ENCODE measurements around the gene GPR158. TPM values are rescaled to one million over a fixed set of nuclear protein-coding genes. Genes with fewer than 3 reads are reported as not detected.

The GPR158 gene
- total RNA-seq, 2 experiments from 2014 or later: not detected

DNA sequence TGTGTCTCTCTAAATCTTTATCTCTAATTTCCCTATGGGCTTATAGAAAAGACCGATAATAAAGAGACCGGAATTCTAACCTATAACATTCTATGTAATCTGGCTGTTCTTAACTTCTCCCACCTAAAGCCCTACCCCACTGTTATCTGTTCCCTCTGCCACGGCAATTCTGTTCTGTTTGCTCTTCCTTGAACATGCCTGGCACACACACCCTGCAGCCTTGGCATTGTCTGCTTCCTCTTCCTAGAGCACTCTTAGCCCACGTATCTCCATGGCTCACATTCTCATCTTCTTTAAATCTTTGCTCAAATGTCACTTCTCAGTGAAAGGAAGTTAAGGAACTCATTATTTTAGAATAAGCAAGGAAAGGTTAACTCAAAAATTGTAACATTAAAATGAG, 309.2 kb downstream of the GPR158 start:
- Mint-ChIP-seq H3K36me3 (ENCODE audit: low read depth) (no peaks in the 10 kb centered on the region), H3K27me3 (no peaks in the 10 kb centered on the region), H3K9me3 (peaks cover 10% of the 10 kb centered on the region), H3K4me3 (no peak overlapping the region), H3K27ac (no peak overlapping the region), H3K4me1 (no peaks in the 10 kb centered on the region)
- ChIA-PET CTCF (no interaction called here), POLR2A (no interaction called here)
- DNase-seq: no peak

DNA sequence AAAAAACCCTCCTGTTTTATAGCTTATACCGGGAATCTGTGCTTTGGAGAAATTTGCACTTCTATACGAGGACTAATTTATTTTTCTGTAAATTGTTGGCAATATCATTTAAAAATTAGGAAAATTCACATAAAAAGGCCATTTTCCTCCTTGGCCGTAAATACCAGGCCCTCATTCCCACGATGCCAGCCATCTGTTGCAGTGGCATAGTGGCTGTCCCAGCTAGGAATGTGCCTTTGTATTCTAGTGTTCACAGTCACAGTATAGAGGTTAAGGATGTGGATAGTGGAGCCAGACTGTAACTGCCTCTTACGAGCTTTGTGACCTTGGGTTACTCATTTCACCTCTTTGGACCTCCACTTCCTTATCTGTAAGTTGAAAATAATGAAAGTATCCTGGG, 312.5 kb downstream of the GPR158 start:
- no peaks in the 10 kb centered on the region for H3K27me3 Mint-ChIP-seq
- H3K27ac Mint-ChIP-seq: no peak overlapping the region
- H3K36me3 Mint-ChIP-seq (ENCODE audit: low read depth): no peaks in the 10 kb centered on the region
- CTCF ChIA-PET: no interaction called here
- POLR2A ChIA-PET: no interaction called here
- H3K4me1 Mint-ChIP-seq: no peaks in the 10 kb centered on the region
- H3K9me3 Mint-ChIP-seq: peaks cover 9% of the 10 kb centered on the region
- DNase-seq: no peak
- no peak overlapping the region for H3K4me3 Mint-ChIP-seq

DNA sequence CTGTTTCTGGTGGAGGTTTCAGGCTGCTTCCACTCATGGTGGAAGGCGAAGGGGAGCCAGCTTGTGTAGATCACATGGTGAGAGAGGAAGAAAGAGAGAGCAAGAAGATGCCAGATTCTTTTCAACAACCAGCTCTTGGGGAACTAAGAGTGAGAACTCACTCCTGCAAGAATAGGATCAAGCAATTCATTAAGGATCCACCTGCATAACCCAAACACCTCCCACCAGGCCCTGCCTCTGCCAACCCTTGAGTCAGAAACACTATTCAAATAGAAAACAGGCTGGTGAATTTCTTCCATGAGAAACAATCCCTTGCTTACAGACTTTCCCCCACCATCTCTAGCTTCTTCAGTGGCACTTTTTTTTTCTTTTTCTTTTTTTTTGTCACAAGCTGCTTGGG, 317.2 kb downstream of the GPR158 start:
- CTCF ChIA-PET: no interaction called here
- no peak overlapping the region for H3K27ac Mint-ChIP-seq
- no peak for DNase-seq
- H3K9me3 Mint-ChIP-seq: peaks cover 2% of the 10 kb centered on the region
- no peak overlapping the region for H3K4me3 Mint-ChIP-seq
- no peaks in the 10 kb centered on the region for H3K27me3 Mint-ChIP-seq
- H3K36me3 Mint-ChIP-seq (ENCODE audit: low read depth): no peaks in the 10 kb centered on the region
- POLR2A ChIA-PET: no interaction called here
- no peaks in the 10 kb centered on the region for H3K4me1 Mint-ChIP-seq

DNA sequence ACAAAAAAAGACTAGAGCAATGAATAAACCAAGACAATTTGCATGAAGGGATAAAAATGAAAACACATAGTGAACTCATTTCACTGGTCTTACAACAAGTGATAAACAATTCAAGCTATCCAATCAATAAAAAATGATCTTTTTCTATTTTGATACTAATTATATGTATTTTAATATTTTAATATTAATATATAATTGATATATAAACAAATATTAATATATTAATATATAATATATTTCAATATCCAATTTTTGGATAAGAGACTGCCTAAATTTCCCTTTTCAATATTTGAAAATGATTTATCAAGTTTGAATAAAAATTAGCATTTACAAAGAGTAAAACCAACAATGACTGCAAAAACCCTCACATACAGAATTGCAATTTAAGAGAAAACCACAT, 317.9 kb downstream of the GPR158 start:
- ChIA-PET POLR2A (no interaction called here), CTCF (no interaction called here)
- Mint-ChIP-seq H3K27ac (no peak overlapping the region), H3K4me3 (no peak overlapping the region), H3K4me1 (no peaks in the 10 kb centered on the region), H3K27me3 (no peaks in the 10 kb centered on the region), H3K9me3 (peaks cover 2% of the 10 kb centered on the region), H3K36me3 (ENCODE audit: low read depth) (no peaks in the 10 kb centered on the region)
- DNase-seq: no peak

DNA sequence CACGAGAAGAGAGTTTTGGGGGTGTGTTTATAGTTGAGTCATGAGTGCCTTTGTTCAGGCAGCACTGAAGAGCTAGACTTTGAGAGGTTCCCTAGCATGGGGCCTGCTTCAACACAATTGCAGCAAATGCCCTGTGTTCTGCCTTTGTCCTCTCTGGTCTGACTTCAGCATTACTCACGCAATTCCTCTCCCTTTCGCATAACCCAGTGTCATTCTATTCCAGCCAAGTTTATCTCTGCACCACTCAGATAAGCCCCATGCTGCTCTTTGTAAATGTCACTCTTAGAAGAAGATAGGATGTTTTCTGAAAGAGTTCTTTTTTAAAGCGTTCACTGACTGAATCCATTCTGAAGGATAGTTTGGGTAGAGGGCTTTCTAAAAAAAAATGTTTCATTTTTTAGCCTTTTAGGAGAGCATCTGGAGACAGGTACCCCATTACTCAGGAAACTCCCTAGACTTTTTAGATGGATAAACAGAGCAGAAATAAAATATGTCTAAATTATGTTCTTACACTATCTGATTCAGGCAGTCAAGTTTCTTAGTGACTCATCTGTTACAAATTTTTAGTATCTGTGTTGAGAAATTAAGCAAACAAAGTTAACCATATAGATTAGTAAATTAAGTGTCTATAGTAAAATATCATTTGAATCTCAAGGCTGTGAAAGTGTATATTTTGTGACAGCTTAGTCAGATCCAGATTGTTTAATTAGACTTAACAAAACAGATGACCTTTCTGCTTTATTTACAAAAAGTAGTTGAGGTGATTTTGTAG, 318.5 kb downstream of the GPR158 start:
- no peak overlapping the region for H3K27ac Mint-ChIP-seq
- no peaks in the 10 kb centered on the region for H3K4me1 Mint-ChIP-seq
- ChIA-PET POLR2A (no interaction called here), CTCF (no interaction called here)
- no peaks in the 10 kb centered on the region for H3K36me3 Mint-ChIP-seq (ENCODE audit: low read depth)
- no peak for DNase-seq
- no peak overlapping the region for H3K4me3 Mint-ChIP-seq
- peaks cover 2% of the 10 kb centered on the region for H3K9me3 Mint-ChIP-seq
- no peaks in the 10 kb centered on the region for H3K27me3 Mint-ChIP-seq

DNA sequence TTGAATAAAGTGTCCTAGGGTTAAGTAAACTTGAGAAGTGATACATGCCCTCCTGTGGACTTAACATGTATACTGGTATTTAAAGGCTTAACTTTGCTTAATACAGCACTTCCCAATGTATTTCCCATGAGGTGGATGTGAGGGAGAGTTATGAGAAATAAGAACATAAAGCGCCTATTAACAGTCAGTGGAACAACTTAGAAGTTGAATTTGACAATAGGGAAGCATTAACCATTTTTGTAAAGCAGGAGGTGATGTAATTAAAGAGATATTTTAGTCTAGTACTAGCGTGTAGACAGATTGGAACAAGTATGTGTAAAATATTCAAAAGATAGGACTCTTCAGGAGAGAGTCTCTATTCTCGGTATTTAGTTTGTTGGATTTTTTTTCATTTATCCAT, 322.4 kb downstream of the GPR158 start:
- no peak for DNase-seq
- Mint-ChIP-seq H3K9me3 (no peaks in the 10 kb centered on the region), H3K4me1 (no peaks in the 10 kb centered on the region), H3K27ac (no peak overlapping the region), H3K4me3 (no peak overlapping the region), H3K36me3 (ENCODE audit: low read depth) (no peaks in the 10 kb centered on the region), H3K27me3 (no peaks in the 10 kb centered on the region)
- ChIA-PET POLR2A (no interaction called here), CTCF (interaction anchor here (0.7 kb wide), 1 partner anchor 199 kb away, joined by 3 read pairs; no protein-coding TSS in a partner anchor)

DNA sequence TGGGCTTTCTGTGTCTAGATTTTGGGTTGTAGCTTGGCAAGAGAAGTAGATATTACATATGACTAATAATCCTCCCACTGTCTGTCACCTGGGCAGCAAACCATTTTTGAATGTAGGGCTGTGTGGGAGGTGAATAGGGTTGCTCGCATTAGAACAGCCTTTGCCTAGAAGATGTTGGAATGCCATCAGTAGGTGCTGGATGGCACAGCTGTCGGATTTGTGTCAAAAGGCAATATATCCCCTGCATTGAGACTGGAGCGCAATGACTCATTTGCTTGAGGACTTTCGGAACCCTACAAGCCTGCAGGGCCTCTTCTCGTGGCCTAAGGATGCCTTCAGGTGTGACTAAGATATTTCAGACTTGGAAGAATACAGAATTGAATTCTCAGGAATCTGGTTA, 323.8 kb downstream of the GPR158 start:
- Mint-ChIP-seq H3K27ac (no peak overlapping the region), H3K4me1 (no peaks in the 10 kb centered on the region), H3K9me3 (no peaks in the 10 kb centered on the region), H3K4me3 (no peak overlapping the region), H3K36me3 (ENCODE audit: low read depth) (no peaks in the 10 kb centered on the region), H3K27me3 (no peaks in the 10 kb centered on the region)
- no peak for DNase-seq
- ChIA-PET POLR2A (no interaction called here), CTCF (no interaction called here)

DNA sequence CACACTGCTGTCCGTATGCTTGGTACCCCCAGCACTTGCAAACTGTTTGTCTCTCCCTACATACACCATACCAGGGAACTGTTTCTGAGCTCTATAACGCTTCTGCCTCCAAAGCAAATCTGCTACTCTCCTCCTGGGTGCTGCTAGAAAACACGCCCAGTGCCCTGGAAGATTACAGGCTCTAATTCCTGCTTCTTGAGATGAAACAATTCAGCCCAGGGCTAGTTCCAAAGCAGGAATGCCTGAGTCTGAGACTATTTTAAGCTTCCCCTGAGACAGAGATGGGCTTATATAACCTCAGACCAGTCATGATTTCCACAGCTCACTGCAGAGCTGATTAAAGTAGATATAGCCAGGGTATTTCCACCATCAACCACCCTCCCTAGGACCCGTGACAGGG, 327.1 kb downstream of the GPR158 start:
- Mint-ChIP-seq H3K4me1 (no peaks in the 10 kb centered on the region), H3K4me3 (no peak overlapping the region), H3K27ac (no peak overlapping the region), H3K27me3 (no peaks in the 10 kb centered on the region), H3K9me3 (no peaks in the 10 kb centered on the region), H3K36me3 (ENCODE audit: low read depth) (no peaks in the 10 kb centered on the region)
- POLR2A ChIA-PET: no interaction called here
- CTCF ChIA-PET: no interaction called here
- no peak for DNase-seq

DNA sequence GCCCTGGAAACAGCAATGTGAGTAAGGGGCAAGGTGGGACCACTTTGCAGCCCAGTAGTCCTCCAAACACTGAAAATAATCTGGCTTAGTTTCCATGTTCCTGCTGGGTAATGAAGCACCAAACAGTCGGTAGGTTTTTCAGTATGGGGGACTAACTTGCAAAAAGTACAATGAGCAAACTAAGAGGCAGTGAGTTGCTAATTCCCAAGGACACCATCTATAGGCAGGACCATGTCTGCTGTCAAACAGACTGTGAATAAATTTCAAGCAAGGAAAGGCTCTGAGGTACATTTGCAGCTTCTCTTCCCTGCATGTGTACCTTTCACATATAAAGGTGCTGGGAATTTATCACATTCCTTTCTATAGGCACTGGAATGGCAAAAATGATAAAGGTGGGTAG, 327.7 kb downstream of the GPR158 start:
- ChIA-PET POLR2A (no interaction called here), CTCF (no interaction called here)
- Mint-ChIP-seq H3K9me3 (no peaks in the 10 kb centered on the region), H3K27me3 (no peaks in the 10 kb centered on the region), H3K36me3 (ENCODE audit: low read depth) (no peaks in the 10 kb centered on the region), H3K4me1 (no peaks in the 10 kb centered on the region), H3K27ac (no peak overlapping the region), H3K4me3 (no peak overlapping the region)
- no peak for DNase-seq

DNA sequence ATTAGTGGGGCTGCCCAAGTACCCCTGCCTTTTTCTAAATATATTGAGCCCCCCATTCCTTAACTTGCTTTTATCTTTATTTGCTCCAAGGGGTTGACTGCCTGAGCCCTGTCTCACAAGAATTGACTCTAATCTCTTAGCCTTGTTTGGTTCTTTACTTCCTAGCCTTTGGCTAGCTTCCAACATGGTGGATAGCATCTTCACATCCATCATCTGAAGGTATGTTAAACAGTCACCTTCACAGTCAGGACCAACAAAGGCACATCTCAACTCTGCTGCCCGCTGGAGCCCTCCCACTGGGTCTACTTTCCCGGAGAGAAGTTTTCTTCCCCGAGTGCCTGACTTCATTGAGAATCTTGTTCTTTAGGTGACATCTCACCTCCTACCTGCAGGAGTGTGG, 329.5 kb downstream of the GPR158 start:
- H3K4me1 Mint-ChIP-seq: no peaks in the 10 kb centered on the region
- DNase-seq: no peak
- H3K27me3 Mint-ChIP-seq: no peaks in the 10 kb centered on the region
- H3K4me3 Mint-ChIP-seq: no peak overlapping the region
- no peaks in the 10 kb centered on the region for H3K36me3 Mint-ChIP-seq (ENCODE audit: low read depth)
- POLR2A ChIA-PET: no interaction called here
- no peak overlapping the region for H3K27ac Mint-ChIP-seq
- CTCF ChIA-PET: no interaction called here
- H3K9me3 Mint-ChIP-seq: no peaks in the 10 kb centered on the region

DNA sequence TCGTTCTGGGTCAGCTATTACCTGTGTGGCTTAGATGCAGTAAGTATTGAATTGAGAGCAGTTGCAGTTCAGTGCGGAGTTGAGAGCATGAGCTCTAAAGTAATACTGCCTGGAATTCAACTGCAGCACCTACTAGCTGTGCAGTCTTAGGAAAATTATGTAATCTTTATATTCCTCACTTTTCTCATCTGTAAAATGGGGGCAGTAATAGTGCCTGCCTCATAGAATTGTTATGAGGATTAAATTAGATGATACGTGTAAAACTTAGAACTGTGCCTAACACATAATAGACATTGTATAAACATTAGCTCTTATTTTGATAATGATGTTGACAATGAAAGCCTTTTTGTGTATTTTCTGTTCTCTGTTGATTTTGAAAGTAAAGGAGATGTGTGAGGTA, 330.0 kb downstream of the GPR158 start:
- H3K4me3 Mint-ChIP-seq: no peak overlapping the region
- no peak for DNase-seq
- ChIA-PET CTCF (no interaction called here), POLR2A (no interaction called here)
- no peaks in the 10 kb centered on the region for H3K4me1 Mint-ChIP-seq
- H3K36me3 Mint-ChIP-seq (ENCODE audit: low read depth): no peaks in the 10 kb centered on the region
- no peaks in the 10 kb centered on the region for H3K9me3 Mint-ChIP-seq
- no peaks in the 10 kb centered on the region for H3K27me3 Mint-ChIP-seq
- H3K27ac Mint-ChIP-seq: no peak overlapping the region

DNA sequence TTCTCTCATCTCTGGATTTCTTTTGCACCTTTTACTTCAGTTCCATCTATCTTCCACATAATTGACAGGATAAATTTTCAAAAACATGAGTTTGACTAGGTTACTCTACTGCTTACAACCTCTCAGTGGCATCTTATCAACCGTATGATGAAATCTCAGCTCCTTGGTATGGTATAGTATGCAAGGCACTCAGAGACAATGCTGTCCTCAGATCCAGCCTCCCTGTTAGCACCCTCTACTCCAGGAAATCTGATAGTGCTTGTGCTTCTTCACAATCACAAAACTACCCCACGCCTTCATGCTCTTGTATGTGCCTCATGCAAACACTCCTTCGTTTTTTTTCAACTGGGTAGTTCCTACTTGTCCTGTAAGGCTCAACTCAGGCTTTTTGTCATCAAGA, 330.7 kb downstream of the GPR158 start:
- H3K4me1 Mint-ChIP-seq: no peaks in the 10 kb centered on the region
- CTCF ChIA-PET: no interaction called here
- H3K27ac Mint-ChIP-seq: no peak overlapping the region
- H3K4me3 Mint-ChIP-seq: no peak overlapping the region
- no peak for DNase-seq
- POLR2A ChIA-PET: no interaction called here
- no peaks in the 10 kb centered on the region for H3K9me3 Mint-ChIP-seq
- H3K36me3 Mint-ChIP-seq (ENCODE audit: low read depth): no peaks in the 10 kb centered on the region
- H3K27me3 Mint-ChIP-seq: no peaks in the 10 kb centered on the region

DNA sequence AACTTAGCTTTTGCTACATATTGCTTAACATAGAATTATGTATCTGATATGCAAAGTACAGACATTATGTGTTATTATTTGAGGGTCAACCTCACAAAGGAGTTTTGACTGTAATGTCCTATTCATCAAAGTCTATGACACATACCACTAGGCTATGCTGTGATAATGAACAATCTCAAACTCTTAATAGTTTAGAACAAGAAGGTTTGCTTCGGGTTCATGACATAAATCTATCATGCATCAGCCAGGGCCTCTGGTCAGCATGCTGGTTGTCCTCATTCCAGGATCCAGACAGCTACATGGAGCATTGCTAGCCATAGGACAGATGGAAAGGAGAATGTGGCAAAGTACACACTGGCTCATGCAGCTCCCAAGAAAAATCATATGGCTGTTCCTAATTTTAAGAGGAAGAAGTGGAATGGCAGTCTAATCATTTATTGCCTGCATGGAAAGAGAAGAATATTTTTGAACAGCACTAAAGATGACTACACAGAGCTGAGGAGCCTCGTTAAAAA, 332.1 kb downstream of the GPR158 start:
- Mint-ChIP-seq H3K4me1 (no peaks in the 10 kb centered on the region), H3K4me3 (no peak overlapping the region), H3K27me3 (no peaks in the 10 kb centered on the region), H3K27ac (no peak overlapping the region), H3K9me3 (no peaks in the 10 kb centered on the region), H3K36me3 (ENCODE audit: low read depth) (no peaks in the 10 kb centered on the region)
- ChIA-PET CTCF (no interaction called here), POLR2A (no interaction called here)
- DNase-seq: no peak

DNA sequence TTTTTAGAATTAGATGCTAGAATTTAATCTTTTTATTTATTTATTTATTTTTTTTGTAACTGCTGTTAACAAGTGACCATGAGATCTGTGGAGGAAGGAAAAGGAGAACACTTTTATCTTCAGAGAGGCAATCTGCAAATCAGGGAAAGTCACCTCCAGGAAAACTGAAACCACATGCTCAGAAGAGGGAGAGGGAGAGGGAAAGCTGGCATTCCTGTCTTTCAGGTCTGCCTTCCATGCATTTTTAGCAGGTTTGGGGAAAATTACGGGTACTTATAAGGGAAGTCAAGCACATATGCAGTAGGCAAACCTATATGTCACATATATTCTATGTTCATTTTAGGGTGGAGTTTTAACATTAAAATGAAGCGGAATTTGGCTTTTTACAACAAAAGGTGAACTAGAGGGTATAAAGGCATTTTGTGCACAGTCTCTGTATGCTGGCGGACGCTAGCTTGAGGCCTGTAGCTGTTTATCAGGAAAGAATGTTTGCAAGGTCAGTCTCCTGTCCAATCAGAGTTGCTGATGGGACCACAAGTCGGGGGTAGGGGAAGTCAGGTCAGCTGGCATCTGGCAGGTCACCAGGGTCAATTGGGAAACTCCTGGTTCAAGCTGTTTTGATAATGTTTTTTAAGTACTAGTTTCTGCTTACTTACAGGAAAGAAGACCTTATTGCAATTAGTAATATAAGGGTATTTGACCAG, 333.5 kb downstream of the GPR158 start:
- H3K4me1 Mint-ChIP-seq: no peaks in the 10 kb centered on the region
- no peak for DNase-seq
- H3K36me3 Mint-ChIP-seq (ENCODE audit: low read depth): no peaks in the 10 kb centered on the region
- H3K27ac Mint-ChIP-seq: no peak overlapping the region
- H3K4me3 Mint-ChIP-seq: no peak overlapping the region
- CTCF ChIA-PET: interaction anchor here (0.6 kb wide), 1 partner anchor 610 kb away, joined by 3 read pairs; no protein-coding TSS in a partner anchor
- H3K27me3 Mint-ChIP-seq: no peaks in the 10 kb centered on the region
- POLR2A ChIA-PET: no interaction called here
- H3K9me3 Mint-ChIP-seq: peaks cover under 1% of the 10 kb centered on the region

Data from activated CD4-positive, alpha-beta T cell treated with anti-CD3 and anti-CD28 coated beads, Interleukin-2, amount 10 ng/mL, durations not matched to agents 7 days and 5 days (primary cell).